SH-SY5Y (cell line): ENCODE measurements around the gene TMPRSS7.

Experiments used
- GATA2 ChIP-seq: IDR thresholded peaks from 2 replicates; pipeline ENCODE4 v1.6.1; 2011; ENCODE audit warnings: mild to moderate bottlenecking, low read depth, low read length
- GATA3 ChIP-seq: IDR thresholded peaks from 2 replicates; pipeline ENCODE4 v1.6.1; 2011; ENCODE audit warnings: low read depth, mild to moderate bottlenecking, low read length, moderate library complexity

DNA sequence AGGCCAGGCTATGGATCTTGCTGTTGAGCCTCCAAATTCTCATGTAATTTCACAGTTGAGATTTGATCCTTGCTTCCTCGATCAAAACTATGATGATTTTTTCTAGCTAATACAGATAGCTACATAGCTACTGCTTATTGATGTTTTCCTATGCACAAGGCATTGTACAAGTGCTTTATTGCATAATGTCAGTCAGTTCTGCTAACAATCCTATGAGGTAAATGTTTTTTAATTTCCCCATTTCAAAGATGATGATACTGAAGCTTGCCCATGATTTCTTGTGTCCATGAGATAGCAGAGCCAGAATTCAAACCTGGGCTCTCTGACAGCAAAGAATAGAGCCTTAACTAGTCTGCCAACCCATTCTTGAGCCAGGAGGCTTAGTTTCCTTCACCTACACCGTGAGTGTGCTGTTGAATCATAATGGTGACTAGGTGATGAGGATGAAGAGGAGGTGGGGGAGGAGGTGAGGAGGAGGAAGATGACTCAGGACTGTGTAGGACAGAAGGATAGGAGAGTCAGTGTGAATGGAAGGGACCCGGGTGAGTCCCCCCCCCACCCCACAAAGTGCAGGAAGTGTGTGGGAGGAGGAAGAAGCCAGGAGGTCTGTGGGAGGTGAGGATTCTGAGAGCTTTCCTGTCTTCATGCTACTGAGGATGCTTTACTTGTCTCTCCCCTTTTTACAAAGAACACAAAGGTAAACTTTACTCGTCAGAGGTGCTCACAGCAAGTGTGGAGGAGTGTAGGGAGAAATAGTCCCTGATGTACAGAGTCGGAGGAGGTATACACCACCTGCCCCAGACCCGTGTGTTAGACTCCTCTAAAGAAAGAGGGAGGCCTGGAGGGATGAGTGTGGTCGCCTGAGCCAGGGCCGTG lies 32.2 kb upstream of the TMPRSS7 start:
- TF ChIP-seq GATA2 (no peak), GATA3 (no peak)
